ENCODE data around the gene CACNA2D4. TPM values are rescaled to one million over a fixed set of nuclear protein-coding genes. Genes with fewer than 3 reads are reported as not detected.

Gene CACNA2D4
- total and polyA plus RNA-seq, 4 donors: 0.82 to 2.8 (median 1.3) TPM

DNA sequence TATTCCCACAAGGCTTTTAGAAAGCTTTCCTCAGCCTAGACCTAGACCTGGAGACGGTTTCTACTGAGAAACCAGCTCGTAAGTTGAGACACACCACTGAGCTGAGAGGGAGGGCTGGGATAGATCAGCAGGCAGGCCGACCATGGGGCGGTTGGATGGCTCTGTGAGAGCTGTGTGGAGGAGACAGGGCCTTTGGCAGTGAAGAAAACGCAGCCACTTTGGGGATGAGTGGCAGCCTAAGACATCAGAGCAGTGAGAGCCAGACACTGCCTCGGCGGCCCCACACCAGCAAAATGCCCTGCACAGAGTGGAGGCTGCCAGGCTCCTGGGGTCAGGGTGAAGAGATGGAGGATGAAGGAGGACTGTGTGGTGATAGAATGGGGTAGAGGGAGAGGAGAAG, 46.0 kb downstream of the CACNA2D4 start:
- 95% methylated on average over 7 of the region's 7 CpGs for WGBS
- Histone ChIP-seq H3K27me3 (ENCODE audit: control insufficient read depth in 4 of 4, insufficient read depth in 4 of 4, low read length in 3 of 4) (peaks cover 0 to 5% (median 0%) of the 10 kb centered on the region in 4 donors), H3K9me3 (ENCODE audit: control insufficient read depth in 4 of 4, low read length in 3 of 4) (peaks cover 0 to 5% (median 3%) of the 10 kb centered on the region in 4 donors), H3K4me3 (ENCODE audit: low read depth in 1 of 3, low read length in 3 of 3) (no peak overlapping the region), H3K36me3 (ENCODE audit: control insufficient read depth in 4 of 4, insufficient read depth in 3 of 4, low read depth in 1 of 4, low read length in 3 of 4) (no peaks in the 10 kb centered on the region), H3K9ac (ENCODE audit: low read depth in 1 of 2, low read length in 2 of 2) (no peak overlapping the region), H3K27ac (ENCODE audit: low read depth in 1 of 2, low read length in 2 of 2) (no peak overlapping the region), H3K4me1 (ENCODE audit: control insufficient read depth in 4 of 4, insufficient read depth in 4 of 4, low read length in 3 of 4) (no peaks in the 10 kb centered on the region)
- DNase-seq (ENCODE audit: low spot score): no peak
- TF ChIP-seq TAF1 (conservative IDR thresholded peaks at IDR 0.05) (no peak), RXRA (IDR thresholded peaks at IDR 0.05) (no peak), NR2F2 (IDR thresholded peaks at IDR 0.05) (no peak)

DNA sequence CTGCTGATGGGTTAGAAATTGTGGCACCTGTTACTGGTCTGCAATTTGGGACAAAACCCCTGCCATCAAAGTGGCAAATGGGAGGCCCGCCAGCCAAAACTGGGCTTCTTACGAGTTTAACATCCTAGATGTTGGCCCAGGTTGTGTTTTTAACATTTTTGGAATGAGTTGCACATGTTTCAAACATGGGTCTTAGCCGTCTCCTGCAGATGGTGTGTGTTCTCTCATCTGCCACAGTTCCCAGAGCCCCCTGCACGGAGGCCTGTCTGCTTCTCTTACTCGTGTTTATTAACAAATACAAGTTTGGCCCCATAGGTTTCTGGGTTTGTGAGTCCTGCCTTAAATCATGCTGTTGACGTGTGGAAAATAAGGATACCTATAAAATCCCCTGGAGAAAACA, 46.5 kb downstream of the CACNA2D4 start:
- Histone ChIP-seq H3K36me3 (ENCODE audit: control insufficient read depth in 4 of 4, insufficient read depth in 3 of 4, low read depth in 1 of 4, low read length in 3 of 4) (no peaks in the 10 kb centered on the region), H3K27ac (ENCODE audit: low read depth in 1 of 2, low read length in 2 of 2) (no peak overlapping the region), H3K27me3 (ENCODE audit: control insufficient read depth in 4 of 4, insufficient read depth in 4 of 4, low read length in 3 of 4) (peaks cover 0 to 5% (median 0%) of the 10 kb centered on the region in 4 donors), H3K9me3 (ENCODE audit: control insufficient read depth in 4 of 4, low read length in 3 of 4) (peaks cover 0 to 5% (median 3%) of the 10 kb centered on the region in 4 donors), H3K4me1 (ENCODE audit: control insufficient read depth in 4 of 4, insufficient read depth in 4 of 4, low read length in 3 of 4) (no peaks in the 10 kb centered on the region), H3K9ac (ENCODE audit: low read depth in 1 of 2, low read length in 2 of 2) (no peak overlapping the region), H3K4me3 (ENCODE audit: low read depth in 1 of 3, low read length in 3 of 3) (no peak overlapping the region)
- DNase-seq (ENCODE audit: low spot score): no peak
- no peak for TF ChIP-seq TAF1 (conservative IDR thresholded peaks at IDR 0.05)
- TF ChIP-seq RXRA (IDR thresholded peaks at IDR 0.05): no peak
- TF ChIP-seq, protein P1, sequence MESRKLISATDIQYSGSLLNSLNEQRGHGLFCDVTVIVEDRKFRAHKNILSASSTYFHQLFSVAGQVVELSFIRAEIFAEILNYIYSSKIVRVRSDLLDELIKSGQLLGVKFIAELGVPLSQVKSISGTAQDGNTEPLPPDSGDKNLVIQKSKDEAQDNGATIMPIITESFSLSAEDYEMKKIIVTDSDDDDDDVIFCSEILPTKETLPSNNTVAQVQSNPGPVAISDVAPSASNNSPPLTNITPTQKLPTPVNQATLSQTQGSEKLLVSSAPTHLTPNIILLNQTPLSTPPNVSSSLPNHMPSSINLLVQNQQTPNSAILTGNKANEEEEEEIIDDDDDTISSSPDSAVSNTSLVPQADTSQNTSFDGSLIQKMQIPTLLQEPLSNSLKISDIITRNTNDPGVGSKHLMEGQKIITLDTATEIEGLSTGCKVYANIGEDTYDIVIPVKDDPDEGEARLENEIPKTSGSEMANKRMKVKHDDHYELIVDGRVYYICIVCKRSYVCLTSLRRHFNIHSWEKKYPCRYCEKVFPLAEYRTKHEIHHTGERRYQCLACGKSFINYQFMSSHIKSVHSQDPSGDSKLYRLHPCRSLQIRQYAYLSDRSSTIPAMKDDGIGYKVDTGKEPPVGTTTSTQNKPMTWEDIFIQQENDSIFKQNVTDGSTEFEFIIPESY (IDR thresholded peaks at IDR 0.05): no peak
- TF ChIP-seq SP1 (IDR thresholded peaks at IDR 0.05): no peak
- no peak for TF ChIP-seq JUND (IDR thresholded peaks at IDR 0.05)
- WGBS: 89% methylated on average over 6 of the region's 6 CpGs

- Histone ChIP-seq H3K36me3 (ENCODE audit: control insufficient read depth in 4 of 4, insufficient read depth in 3 of 4, low read depth in 1 of 4, low read length in 3 of 4) (no peaks in the 10 kb centered on the region), H3K27ac (ENCODE audit: low read depth in 1 of 2, low read length in 2 of 2) (no peak overlapping the region), H3K4me1 (ENCODE audit: control insufficient read depth in 4 of 4, insufficient read depth in 4 of 4, low read length in 3 of 4) (no peaks in the 10 kb centered on the region), H3K27me3 (ENCODE audit: control insufficient read depth in 4 of 4, insufficient read depth in 4 of 4, low read length in 3 of 4) (peaks cover 0 to 5% (median 0%) of the 10 kb centered on the region in 4 donors), H3K9me3 (ENCODE audit: control insufficient read depth in 4 of 4, low read length in 3 of 4) (peaks cover 0 to 5% (median 3%) of the 10 kb centered on the region in 4 donors), H3K9ac (ENCODE audit: low read depth in 1 of 2, low read length in 2 of 2) (no peak overlapping the region), H3K4me3 (ENCODE audit: low read depth in 1 of 3, low read length in 3 of 3) (no peak overlapping the region)
- TF ChIP-seq, protein P2, sequence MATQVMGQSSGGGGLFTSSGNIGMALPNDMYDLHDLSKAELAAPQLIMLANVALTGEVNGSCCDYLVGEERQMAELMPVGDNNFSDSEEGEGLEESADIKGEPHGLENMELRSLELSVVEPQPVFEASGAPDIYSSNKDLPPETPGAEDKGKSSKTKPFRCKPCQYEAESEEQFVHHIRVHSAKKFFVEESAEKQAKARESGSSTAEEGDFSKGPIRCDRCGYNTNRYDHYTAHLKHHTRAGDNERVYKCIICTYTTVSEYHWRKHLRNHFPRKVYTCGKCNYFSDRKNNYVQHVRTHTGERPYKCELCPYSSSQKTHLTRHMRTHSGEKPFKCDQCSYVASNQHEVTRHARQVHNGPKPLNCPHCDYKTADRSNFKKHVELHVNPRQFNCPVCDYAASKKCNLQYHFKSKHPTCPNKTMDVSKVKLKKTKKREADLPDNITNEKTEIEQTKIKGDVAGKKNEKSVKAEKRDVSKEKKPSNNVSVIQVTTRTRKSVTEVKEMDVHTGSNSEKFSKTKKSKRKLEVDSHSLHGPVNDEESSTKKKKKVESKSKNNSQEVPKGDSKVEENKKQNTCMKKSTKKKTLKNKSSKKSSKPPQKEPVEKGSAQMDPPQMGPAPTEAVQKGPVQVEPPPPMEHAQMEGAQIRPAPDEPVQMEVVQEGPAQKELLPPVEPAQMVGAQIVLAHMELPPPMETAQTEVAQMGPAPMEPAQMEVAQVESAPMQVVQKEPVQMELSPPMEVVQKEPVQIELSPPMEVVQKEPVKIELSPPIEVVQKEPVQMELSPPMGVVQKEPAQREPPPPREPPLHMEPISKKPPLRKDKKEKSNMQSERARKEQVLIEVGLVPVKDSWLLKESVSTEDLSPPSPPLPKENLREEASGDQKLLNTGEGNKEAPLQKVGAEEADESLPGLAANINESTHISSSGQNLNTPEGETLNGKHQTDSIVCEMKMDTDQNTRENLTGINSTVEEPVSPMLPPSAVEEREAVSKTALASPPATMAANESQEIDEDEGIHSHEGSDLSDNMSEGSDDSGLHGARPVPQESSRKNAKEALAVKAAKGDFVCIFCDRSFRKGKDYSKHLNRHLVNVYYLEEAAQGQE (IDR thresholded peaks at IDR 0.05): no peak
- no peak for TF ChIP-seq EGR1 (IDR thresholded peaks at IDR 0.05; ENCODE audit: low read depth in 2 of 2)
- no peak for TF ChIP-seq JUND (IDR thresholded peaks at IDR 0.05)
- TF ChIP-seq, protein P3, sequence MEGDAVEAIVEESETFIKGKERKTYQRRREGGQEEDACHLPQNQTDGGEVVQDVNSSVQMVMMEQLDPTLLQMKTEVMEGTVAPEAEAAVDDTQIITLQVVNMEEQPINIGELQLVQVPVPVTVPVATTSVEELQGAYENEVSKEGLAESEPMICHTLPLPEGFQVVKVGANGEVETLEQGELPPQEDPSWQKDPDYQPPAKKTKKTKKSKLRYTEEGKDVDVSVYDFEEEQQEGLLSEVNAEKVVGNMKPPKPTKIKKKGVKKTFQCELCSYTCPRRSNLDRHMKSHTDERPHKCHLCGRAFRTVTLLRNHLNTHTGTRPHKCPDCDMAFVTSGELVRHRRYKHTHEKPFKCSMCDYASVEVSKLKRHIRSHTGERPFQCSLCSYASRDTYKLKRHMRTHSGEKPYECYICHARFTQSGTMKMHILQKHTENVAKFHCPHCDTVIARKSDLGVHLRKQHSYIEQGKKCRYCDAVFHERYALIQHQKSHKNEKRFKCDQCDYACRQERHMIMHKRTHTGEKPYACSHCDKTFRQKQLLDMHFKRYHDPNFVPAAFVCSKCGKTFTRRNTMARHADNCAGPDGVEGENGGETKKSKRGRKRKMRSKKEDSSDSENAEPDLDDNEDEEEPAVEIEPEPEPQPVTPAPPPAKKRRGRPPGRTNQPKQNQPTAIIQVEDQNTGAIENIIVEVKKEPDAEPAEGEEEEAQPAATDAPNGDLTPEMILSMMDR (IDR thresholded peaks at IDR 0.05; ENCODE audit: low read depth, low read length, missing input control): no peak
- no peak for TF ChIP-seq RAD21 (IDR thresholded peaks at IDR 0.05)
- TF ChIP-seq ATF3 (IDR thresholded peaks at IDR 0.05): no peak
- no peak for TF ChIP-seq FOXA2 (IDR thresholded peaks at IDR 0.05)
- peak; percentile 21 for DNase-seq (ENCODE audit: low spot score)
- WGBS: 88% methylated on average over 24 of the region's 24 CpGs
Observed at GRCh38 chr12:1870998-1871917, 47.2 kb downstream of the CACNA2D4 start.
